Esophagus squamous epithelium (tissue), 4 donors: Measurements from ENCODE around the gene CDH12.

Experiments used
- CTCF ChIP-seq, 6 experiments: fragments of 450-650 bp in 4 of 6; fragments of 200-600 bp in 2 of 6; sonication (generic) in 2 of 6; IDR thresholded peaks; one replicate each; pipeline ENCODE4 v1.5.1; 2016 to 2019; ENCODE audit warnings: antibody characterized with exemption in 6 of 6, mild to moderate bottlenecking in 4 of 6, moderate library complexity in 4 of 6
- POLR2A ChIP-seq, 4 donors: fragments of 450-650 bp; IDR thresholded peaks; one replicate each; pipeline ENCODE4 v1.6.1; 2017; ENCODE audit warnings: antibody characterized with exemption in 4 of 4, mild to moderate bottlenecking in 4 of 4, moderate library complexity in 3 of 4

GRCh38 chr5:22678886-22679285 is 174.3 kb downstream of the CDH12 start:
- no peak for TF ChIP-seq CTCF (IDR thresholded peaks at IDR 0.05)
- TF ChIP-seq POLR2A (IDR thresholded peaks at IDR 0.05), result no peak
